Ovary (tissue), 3 donors: Measurements from ENCODE around the gene FAM177B.

Source experiments
- EP300 ChIP-seq: sonication (generic); formaldehyde crosslinking; IDR thresholded peaks from one replicate; pipeline ENCODE4 v1.6.1; 2017; ENCODE audit warnings: antibody characterized with exemption
- POLR2A ChIP-seq: fragments of 450-650 bp; IDR thresholded peaks from one replicate; pipeline ENCODE4 v1.6.1; 2017; ENCODE audit warnings: antibody characterized with exemption, mild to moderate bottlenecking, moderate library complexity
- TF ChIP-seq, protein P1 (sequence below), 3 donors: fragments of 450-650 bp in 2 of 3; fragments of 200-600 bp in 1 of 3; IDR thresholded peaks; one replicate each; pipeline versions ENCODE4 v1.5.1 to v1.8.0; 2016 to 2022; ENCODE audit warnings: antibody characterized with exemption in 3 of 3, mild to moderate bottlenecking in 1 of 3
- donor health status: DM: no; HTN: no; CAD: no.

DNA sequence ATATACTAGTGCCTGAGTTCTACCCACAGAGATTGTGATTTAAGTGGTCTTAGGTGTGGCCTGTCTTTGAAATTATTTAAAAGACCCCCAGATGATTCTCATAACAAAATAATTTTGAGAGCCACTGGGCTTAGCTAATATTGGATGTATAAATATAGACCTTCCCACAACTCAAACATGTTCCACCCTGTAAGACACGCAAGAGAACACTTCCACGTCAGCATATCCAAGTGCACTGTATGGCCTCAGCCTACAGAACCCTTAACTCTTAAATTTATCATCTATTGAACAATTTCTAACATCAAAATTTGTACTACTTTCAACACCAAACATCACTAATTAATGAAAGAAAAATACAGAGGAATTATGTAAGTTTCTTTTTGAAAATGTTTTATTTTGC lies 2.5 kb downstream of the FAM177B start:
- TF ChIP-seq, protein P1, sequence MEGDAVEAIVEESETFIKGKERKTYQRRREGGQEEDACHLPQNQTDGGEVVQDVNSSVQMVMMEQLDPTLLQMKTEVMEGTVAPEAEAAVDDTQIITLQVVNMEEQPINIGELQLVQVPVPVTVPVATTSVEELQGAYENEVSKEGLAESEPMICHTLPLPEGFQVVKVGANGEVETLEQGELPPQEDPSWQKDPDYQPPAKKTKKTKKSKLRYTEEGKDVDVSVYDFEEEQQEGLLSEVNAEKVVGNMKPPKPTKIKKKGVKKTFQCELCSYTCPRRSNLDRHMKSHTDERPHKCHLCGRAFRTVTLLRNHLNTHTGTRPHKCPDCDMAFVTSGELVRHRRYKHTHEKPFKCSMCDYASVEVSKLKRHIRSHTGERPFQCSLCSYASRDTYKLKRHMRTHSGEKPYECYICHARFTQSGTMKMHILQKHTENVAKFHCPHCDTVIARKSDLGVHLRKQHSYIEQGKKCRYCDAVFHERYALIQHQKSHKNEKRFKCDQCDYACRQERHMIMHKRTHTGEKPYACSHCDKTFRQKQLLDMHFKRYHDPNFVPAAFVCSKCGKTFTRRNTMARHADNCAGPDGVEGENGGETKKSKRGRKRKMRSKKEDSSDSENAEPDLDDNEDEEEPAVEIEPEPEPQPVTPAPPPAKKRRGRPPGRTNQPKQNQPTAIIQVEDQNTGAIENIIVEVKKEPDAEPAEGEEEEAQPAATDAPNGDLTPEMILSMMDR (IDR thresholded peaks at IDR 0.05): no peak
- no peak for TF ChIP-seq EP300
- no peak for TF ChIP-seq POLR2A
